ENCODE measurements around the gene ZEB1.
"Not testable (repeated sequence)": the region's sequence is repeated elsewhere in the genome, so short reads cannot be mapped to it uniquely, and the experiment has no call there.

The ZEB1 gene

DNA sequence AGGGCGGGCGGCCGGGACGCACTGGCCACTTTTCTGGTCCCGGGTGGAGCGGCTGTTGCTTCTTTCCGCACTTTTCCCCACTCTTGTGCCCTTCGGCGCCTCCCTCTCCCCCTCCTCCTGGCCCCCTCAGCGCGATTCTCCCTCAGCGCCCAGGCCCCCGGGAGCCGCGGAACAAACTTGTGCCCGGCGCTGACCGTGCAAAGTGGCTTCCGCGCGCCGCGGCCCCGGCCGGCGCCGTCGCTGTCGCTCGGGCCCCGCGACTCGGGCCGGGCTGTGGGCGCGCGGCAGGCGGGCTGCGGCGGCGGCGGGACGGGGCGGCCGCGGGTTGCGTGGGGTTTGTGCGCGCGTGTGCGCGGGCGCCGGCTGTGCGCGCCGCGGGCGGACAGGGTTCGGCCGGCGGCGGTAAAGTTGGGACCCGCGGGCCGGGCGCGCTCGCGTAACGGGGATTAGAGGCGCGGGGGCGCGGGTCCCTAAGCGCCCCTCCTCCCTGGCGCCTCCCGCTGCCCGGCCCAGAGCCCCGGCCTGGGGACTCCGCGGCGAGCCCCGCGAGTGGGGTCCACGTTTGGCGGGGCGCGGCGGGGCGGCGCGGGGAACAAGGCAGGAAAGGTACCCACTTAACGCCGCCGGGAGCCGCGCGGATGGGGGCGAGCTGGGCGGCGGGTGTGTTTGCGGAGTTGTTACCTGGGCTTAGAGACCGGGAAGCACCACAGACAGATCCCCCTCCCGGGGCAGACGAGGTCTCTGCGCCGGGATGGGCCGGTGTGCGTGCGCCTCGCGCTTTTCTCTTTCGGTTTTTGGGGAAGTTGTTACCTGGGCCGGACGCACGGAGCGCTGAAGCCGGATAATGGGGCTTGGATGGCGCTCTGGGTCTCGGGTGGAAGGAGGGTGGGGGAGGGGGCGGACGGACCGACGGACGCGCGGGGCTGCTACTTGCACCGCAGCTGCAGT is 860 bp downstream of the ZEB1 start:
- no peak for DNase-seq

DNA sequence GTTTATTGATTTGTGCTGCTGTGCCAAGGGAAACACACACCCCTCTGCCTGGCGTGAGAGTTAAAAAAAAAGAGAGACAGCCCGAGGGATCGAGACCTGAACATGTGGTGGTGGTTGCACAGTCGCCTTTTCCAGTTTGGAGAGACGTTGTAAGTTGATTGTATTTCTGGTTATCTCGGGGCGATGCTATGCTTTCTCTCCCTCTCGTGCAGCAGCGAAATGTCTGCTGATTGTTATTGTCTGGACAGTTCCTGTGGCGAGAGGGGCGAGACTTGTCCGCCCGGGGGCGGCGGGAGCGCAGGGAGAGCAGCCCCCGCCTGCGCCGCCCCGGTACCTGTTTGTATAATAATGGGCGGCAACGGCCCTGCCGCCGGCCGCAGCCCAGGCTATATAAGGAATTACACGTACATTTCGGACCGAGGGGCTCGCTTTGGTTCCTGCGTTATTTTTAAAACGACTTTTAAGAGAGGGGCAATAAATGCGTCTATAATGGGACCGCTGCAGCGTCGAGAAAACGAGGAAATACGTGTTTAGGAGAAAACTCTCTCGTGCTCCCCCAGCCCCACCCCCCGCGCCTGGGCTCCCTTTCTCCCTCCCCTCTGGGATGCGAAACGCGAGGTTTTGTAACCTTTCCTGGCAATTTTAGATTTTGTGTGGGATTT is 1.7 kb downstream of the ZEB1 start:
- DNase-seq, result peak; percentile 49 to 59

DNA sequence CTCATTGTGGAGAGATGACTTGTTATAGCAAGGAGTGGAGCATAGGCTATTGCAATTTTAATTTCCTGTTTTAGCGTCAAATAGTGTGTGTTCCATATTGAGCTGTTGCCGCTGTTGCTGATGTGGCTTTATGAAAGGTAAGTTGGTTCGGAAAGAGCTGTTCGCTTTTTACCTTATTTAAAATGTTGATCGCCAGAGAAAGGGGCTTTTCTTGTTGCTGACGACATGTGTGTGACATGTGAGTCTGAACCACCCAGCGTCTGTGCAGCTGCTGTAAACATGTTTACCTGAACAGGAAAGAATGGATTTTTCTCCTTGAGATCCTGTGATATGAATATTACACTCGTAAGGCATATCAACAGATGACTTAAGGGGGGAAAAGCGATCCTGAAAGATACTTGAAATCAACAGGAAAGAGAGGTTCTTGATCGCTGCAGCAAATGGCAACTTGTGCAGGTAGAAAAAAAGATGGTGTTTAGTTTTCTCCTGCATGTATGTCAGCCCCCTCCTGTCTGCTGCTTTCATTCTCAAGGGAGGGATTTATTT is 2.5 kb downstream of the ZEB1 start:
- no peak for DNase-seq

DNA sequence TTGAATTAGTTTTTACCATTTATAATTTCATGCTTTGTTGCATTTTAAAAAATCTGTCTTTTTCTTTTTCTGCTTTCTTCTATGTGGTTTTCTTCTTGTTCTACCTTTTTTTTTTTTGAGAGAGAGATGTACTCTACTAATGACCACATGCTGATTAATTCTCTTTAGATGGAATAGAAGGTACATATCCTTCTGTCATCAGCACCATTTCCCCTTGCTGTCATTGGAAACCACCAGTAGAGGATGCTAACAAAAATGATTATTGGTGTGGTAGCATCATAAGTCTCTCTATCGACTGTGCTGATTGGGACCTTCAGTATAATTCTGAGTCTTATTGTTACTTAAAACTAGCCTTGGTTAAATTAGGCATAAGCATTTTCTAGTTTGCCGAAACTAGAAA is 3.6 kb downstream of the ZEB1 start:
- DNase-seq, result peak in 1 of 2 experiments; percentile 28

DNA sequence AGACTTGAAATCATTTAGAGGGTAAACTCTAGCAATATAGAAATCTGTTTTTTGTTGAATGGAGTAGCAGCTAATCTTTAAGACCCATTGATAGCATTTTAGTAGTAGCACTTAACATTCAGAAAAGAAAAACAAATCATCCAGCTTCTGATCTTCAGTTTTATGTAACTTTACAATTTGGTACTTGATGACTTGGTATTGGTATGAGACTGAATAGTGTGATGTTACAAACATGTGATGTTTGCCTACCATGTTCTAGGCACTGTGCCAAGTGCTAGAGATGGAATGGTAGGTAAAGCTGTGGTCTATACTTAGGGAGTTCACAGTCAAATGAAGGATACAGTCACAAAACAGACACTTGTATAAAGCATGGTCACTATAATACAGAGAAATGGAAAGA is 21.3 kb downstream of the ZEB1 start:
- peak; percentile 34 to 58 for DNase-seq

DNA sequence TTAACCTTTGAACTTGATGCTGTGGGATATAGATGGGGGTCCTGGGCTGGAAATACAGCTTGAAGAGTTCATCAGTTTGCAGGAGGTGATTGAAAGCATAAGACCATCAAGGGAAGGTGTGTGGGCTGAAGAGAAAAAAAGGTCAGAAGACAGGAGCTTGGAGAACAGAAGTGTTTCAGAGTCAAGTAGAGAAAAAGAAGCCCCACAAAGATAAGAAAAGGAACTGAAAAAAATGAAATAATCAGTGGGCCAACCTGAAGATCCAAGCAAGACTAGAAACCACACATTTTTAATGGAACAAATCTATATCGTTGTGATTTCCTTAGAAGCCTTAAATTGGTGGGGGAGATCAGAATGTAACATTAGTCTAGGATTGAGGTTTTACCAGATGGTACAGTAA is 22.5 kb downstream of the ZEB1 start:
- DNase-seq, result no peak

DNA sequence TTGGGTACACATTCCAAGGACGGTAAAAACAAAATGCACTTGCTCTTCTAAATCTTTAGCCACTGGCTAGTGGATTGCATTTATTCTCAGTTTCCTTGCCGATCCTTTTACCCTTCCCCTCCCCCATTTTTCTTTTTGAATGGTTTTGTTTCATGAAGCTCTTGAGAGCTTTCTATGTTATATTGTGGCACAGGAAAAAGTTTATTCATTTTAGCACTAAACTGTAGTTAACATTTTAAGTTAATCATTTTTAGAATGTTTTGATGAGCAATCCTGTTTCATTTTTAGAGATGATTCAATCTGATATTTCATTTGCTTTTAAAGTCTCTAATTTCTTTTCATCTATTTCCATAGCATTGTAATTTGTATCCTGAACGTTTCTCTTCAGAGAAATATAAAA is 24.0 kb downstream of the ZEB1 start:
- DNase-seq, result no peak

DNA sequence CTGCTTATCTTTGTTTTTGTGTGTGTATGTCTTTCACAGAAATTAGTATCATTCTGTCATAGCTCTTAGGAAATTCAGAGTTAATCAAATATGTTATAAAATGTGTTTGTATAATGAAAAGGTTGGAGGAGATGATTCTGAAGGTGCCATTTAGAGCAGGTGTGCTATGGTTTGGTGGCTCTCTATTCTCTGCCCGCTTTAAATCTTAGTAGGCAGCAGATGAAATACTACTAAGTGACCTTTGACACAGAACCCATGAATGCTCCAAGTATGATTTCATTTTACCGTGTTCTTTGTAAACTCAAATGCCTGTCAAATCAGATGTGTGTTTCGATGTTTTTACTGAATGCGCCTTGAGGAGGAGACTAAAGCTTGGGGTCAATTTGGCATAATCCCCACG is 24.5 kb downstream of the ZEB1 start:
- DNase-seq, result no peak

DNA sequence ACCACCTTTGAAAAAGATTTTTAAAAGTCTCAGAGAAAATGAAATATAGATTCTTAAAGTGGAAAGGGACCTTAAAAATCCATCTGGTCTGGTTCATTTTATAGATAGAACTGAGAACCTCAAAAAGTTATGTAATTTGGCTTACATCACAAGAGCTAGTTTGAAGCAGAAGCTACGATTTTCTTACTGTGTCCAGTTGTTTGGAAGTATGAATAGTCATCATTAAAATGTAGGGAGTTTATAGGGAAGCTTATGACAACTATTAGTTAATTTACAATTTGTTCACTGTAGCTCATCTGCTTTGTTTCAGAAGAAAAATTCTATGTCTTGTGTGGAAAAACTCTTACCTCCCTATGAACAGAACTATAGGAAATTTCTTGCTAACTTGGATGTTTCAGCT is 26.9 kb downstream of the ZEB1 start:
- DNase-seq, result no peak

DNA sequence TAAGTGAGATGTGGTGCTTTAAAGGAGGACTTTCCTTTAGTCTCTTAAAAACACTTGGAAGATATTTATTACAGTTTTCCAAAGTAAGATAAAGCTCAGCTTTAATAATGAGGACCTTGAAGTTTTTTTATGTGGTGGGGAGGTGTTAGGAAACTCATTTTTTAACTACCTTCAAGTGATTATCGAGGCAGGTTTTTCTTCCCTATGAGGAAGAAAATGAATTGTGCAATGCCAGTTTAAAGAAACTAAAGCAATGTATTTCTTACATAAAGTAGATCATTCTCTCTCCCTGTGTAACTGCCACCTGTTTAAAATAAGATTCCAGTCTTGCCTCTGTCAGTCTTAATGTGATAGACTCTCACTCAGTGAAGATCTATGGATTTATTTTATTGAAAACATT is 27.9 kb downstream of the ZEB1 start:
- no peak for DNase-seq

DNA sequence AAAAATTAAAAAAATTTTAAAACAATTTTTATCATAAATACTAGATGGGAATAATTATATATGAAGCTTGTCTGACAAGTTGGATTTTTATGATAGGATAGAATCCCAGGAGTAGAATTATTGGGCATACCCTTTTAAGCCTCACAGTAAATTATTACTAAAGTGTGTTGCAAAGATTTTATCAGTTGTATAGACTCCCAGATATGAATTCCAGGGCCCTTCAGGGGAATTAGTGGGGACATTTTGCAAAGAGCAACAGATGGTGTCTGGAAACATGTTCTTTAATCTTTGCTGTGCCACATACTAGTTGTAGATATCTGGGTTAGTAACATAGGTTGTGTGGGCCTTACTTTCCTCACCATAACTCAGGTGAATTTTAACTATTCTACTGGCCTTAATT is 28.7 kb downstream of the ZEB1 start:
- DNase-seq, result no peak

DNA sequence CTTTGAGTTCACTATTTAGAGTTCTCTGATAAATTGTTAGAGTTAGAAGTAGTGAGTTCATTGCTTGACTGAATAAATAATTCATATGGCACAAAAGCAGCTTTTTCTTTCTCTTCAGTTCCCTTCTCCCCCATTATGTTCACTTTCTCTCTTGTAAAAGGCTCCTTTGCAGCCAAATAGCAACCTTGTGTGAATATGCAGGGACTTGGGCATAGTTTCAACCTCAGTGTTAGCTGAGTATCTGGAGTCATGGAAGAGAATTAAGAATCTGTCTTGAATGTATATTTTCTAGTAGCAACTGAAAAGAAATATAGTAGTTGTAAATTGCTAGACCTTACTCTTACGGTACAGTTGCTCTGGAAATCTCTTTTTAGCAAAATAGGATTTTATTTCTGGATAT is 31.9 kb downstream of the ZEB1 start:
- DNase-seq, result no peak

DNA sequence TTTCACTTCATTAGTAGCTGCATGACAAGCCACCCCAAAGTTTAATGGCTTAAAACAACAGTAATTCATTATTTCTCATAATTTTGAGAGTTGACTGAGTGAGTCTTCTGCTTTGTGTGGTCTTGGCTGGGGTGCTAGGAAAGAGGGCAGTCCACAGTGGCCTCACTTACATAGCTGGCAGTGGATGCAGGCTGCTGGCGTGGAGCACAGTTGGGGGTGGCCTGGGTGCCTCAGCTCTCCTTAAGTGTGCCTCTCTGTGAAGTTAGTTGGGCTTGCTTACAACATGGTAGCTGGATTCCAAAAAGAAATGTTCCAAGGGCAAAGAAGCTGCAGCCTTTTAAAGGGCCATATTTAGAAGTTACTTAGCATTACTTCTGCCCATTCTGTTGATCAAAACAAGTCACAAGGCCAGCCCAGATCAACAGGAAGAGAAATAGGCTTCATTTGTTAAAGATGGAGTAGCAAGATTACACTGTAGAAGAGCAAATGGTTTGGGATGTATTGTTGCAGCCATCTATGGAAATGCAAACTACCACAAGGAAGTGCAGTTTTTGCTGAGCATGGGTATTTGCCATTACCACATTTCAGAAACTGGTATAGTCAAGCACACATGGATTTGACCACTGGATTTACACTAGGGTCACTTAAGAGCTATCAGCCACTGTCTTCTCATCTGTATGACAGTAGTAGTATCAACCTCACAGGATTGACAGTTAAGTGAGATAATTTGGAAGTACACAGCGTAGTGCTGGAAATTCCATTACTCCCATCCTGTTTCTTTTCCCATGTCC is 33.6 kb downstream of the ZEB1 start:
- DNase-seq, result no peak

DNA sequence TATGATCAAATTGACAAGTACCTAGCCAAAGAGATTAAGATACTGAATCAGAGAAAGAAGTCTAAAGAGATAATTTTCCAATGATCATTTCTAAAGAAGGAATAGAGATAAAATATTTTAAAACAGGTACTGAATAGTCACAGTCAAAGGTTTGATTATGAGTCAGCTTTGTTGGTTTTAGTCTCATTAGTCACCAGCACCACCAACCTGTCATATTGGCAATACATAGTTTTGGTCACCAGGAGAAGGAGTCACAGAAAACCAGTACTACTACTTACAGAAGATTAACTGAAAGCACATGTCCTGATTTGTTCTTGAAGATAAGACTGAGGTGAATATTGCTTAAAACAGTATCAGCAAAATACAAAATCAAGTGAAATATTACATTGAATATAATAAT is 34.6 kb downstream of the ZEB1 start:
- no peak for DNase-seq

DNA sequence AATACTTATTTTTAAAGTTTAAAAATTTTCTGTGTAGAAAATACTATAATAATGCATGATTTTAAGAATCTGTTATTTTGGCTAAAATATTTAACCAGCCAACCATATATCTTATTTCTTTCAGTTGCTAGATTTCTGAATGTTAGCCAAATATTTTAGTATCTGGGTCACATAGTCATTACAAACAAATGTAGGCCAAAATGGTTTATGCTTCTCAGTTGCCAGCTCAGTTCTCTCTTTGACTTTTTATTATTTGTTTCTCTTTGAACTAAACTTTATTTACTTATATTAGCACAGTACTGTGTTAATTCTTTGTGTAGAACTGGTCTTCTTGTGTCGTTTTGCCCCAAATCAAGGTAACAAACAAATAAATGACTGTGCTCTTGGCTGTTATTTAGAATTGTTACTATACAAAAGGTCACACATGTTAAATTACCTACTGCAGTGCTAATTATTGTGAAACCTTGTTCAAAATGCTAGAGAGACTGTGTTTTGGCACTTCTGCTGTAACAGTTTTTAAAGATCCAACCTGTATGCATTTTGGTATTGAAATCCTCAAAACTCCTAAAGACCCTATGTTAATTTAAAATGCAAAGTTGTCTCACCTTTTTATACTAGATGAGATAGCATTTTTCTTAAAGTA is 39.8 kb downstream of the ZEB1 start:
- DNase-seq, result no peak

DNA sequence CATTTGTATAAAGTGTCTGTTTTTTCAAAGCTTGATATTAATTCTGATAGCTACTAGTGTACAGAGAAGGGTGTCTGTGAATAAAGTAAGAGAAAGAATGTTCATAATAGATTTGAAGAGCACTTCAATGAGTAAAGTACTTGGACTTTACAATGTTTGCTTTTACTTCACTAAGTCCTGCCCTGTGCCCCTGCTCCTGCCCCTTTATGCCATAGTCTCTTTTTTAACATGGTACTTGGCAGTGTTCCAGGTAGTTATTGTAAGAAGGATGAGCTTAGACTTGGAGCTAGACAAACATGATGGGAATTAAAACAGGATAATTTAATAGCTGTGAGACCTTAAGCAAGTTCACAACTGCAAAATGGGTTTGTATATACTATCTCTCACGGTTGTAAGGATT is 41.0 kb downstream of the ZEB1 start:
- peak; percentile 37 to 53 for DNase-seq

DNA sequence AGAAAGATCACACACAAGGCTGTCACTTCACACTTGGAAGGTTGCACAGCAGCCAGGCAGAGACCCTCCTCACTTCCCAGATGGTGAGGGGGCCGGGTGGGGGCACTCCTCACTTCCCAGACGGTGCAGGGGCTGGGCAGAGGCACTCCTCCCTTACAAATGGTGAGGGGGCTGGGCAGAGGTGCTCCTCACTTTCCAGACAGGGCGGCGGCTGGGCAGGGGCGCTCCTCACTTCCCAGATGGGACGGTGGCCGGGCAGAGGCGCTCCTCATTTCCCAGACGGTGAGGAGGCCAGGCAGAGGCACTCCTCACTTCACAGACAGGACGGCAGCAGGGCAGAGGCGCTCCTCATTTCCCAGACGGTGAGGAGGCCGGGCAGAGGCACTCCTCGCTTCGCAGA is 42.5 kb downstream of the ZEB1 start:
- DNase-seq, result not testable (repeated sequence)

DNA sequence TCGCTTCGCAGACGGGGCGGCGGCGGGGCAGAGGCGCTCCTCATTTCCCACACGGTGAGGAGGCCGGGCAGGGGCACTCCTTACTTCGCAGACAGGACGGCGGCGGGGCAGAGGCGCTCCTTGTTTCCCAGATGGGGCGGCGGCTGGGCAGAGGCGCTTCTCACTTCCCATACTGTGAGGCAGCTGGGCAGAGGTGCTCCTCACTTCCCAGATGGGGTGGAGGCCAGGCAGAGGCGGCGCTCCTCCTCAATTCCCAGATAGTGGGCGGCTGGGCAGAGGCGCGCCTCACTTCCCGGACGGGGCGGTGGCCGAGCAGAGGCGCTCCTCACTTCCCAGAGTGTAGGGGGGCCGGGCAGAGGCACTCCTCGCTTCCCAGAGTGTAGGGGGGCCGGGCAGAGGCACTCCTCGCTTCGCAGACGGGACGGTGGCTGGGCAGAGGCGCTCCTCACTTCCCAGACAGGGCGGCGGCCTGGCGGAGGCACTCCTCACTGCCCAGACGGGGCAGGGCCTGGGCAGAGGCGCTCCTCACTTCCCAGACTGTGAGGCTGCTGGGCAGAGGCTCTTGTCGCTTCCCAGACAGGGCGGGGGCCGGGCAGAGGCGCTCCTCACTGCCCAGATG is 43.1 kb downstream of the ZEB1 start:
- DNase-seq, result no peak

DNA sequence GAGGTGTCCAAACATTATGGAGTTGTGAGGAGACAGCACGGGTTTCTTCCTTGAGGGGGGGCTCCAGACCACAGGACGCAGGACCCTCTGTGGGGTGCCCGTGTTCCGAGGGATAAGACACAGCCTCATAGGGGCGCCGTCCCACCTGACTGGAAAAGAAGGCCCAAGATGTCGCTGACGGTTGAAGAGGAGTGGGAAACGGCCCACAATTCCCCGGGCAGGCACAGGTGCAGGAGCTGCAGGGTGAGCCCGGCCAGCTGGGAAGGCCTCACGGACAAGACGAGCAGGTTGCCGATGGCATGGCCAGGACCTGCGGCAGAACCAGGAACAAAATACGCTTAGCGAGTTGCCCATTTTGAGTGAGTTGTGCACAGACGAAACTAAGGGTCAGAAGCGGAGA is 44.7 kb downstream of the ZEB1 start:
- DNase-seq, result not testable (repeated sequence)

DNA sequence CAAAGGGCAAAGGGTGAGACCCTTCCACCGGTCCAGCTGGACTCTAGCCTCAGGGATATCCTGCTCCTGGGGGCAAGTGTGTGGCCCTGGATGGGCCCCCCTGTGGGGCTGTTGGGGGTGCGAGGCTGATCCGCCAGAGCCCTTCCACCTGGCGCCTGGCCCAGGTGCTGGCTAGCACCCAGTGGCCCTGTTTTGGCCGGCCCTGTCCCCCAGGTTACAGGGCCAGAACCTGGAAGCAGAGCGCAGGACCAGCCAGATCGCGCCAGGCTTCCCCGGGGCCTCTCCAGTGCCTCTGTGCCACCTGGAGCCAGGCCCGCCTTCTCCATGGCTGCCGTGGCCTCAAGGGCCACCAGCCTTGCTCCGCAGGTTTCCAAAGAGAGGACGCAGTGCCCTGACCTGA is 45.2 kb downstream of the ZEB1 start:
- DNase-seq, result not testable (repeated sequence)

DNA sequence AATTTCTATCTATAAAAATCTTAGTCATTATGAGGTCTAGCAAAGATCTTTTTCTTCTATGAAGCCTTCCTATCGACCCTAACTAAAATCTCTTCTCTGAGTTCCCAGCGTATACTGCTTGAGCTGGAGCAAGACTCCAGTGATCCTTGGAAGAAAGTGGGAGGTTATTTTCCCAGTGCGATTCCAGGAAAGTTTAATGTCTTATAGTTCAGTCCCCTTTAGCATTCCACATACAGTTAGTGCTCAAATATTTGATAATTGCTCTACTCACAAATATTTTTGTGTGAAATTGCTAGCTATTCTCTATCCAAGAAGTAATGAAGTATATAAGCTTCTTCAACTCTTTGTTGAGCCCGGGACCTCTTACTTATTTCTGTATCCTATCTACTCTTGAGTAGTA is 47.7 kb downstream of the ZEB1 start:
- DNase-seq, result no peak

DNA sequence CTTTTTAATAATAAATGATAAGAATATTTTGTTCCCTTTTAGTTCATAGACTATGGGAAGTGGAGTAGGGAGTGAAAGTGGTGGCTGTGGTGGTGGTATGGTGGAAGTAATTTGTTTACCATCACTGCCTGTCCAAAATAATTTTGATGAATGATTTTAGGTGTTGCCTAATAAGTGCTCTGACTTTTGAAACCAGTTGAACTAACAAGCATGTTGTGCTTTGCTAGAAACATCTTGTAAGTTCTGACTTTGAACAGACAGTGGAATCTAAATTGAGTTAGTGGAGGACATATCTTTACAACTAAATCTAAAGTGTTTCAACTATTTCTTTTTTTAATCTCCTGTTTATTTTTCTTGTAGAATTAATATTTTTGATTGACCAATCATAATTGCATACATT is 49.7 kb downstream of the ZEB1 start:
- DNase-seq, result no peak
